ENCODE results near the gene CIDEC.
"Not testable (repeated sequence)": the region's sequence is repeated elsewhere in the genome, so short reads cannot be mapped to it uniquely, and the experiment has no call there.

GRCh38 chr3:9896755-9897407 is 16.8 kb upstream of the CIDEC start:
- not testable (repeated sequence) for TF ChIP-seq TEAD4 (IDR thresholded peaks at IDR 0.05; ENCODE audit: low read depth, low read length); SIX5 (IDR thresholded peaks at IDR 0.05; ENCODE audit: low read depth, low read length); POLR2A (IDR thresholded peaks at IDR 0.05; ENCODE audit: control extremely low read depth in 1 of 2, low read depth in 2 of 2, low read length in 2 of 2); CEBPB (IDR thresholded peaks at IDR 0.05; ENCODE audit: low read depth, low read length)

Measured in H1 (cell line).